ENCODE results near the gene BLNK.
"Not testable (repeated sequence)": the region's sequence is repeated elsewhere in the genome, so short reads cannot be mapped to it uniquely, and the experiment has no call there.

BLNK gene

GRCh38 chr10:96218826-96219225 lies 52.5 kb downstream of the BLNK start:
- DNase-seq = no peak

- DNase-seq = no peak
These were observed 53.7 kb downstream of the BLNK start for GRCh38 chr10:96217711-96218110.

GRCh38 chr10:96216775-96217174 lies 54.6 kb downstream of the BLNK start:
- DNase-seq = no peak

GRCh38 chr10:96212911-96213310 lies 58.5 kb downstream of the BLNK start:
- DNase-seq = no peak

- DNase-seq = peak in 1 of 2 experiments; percentile 10
These were observed 59.6 kb downstream of the BLNK start for GRCh38 chr10:96211764-96212163.

GRCh38 chr10:96208946-96209345 lies 62.4 kb downstream of the BLNK start:
- DNase-seq = no peak

GRCh38 chr10:96208271-96208670 lies 63.1 kb downstream of the BLNK start:
- DNase-seq = no peak

- DNase-seq = no peak
These were observed 65.8 kb downstream of the BLNK start for GRCh38 chr10:96205580-96205979.

- DNase-seq = no peak
These were observed 69.8 kb downstream of the BLNK start for GRCh38 chr10:96201525-96201924.

- not testable (repeated sequence) for DNase-seq
These were observed 81.9 kb downstream of the BLNK start for GRCh38 chr10:96189505-96189904.

- no peak for DNase-seq
These were observed 82.5 kb downstream of the BLNK start for GRCh38 chr10:96188916-96189315.

GRCh38 chr10:96188421-96188820 lies 82.9 kb downstream of the BLNK start:
- DNase-seq = no peak

GRCh38 chr10:96176985-96177384 lies 94.4 kb downstream of the BLNK start:
- peak; percentile 53 to 81 for DNase-seq

- DNase-seq = no peak
These were observed 98.7 kb downstream of the BLNK start for GRCh38 chr10:96172666-96173065.

GRCh38 chr10:96170230-96170629 lies 101.1 kb downstream of the BLNK start:
- DNase-seq = no peak

GRCh38 chr10:96168546-96168945 lies 102.8 kb downstream of the BLNK start:
- no peak for DNase-seq

- DNase-seq = no peak
These were observed 105.6 kb downstream of the BLNK start for GRCh38 chr10:96165726-96166125.

- no peak for DNase-seq
These were observed 118.3 kb downstream of the BLNK start for GRCh38 chr10:96153070-96153469.

GRCh38 chr10:96152437-96152836 lies 118.9 kb downstream of the BLNK start:
- DNase-seq = no peak

Data from Kasumi-1 (cell line).